GM19025 (cell line): Measurements from ENCODE around the gene RAX2.
A peak's percentile ranks its signal among the peaks of the same experiment; 100 is the strongest.
"Not testable (repeated sequence)": the region's sequence is repeated elsewhere in the genome, so short reads cannot be mapped to it uniquely, and the experiment has no call there.

Source experiments
- ATAC-seq: cut with Tn5 transposase; IDR thresholded peaks from one replicate; pipeline ENCODE4 v1.9.1; 2021; ENCODE audit warnings: mild to moderate bottlenecking, low read depth, moderate library complexity; ENCODE audit not compliant: unreplicated experiment

The RAX2 gene

GRCh38 chr19:3762130-3762473 is 9.9 kb downstream of the RAX2 start:
- no peak for ATAC-seq

DNA sequence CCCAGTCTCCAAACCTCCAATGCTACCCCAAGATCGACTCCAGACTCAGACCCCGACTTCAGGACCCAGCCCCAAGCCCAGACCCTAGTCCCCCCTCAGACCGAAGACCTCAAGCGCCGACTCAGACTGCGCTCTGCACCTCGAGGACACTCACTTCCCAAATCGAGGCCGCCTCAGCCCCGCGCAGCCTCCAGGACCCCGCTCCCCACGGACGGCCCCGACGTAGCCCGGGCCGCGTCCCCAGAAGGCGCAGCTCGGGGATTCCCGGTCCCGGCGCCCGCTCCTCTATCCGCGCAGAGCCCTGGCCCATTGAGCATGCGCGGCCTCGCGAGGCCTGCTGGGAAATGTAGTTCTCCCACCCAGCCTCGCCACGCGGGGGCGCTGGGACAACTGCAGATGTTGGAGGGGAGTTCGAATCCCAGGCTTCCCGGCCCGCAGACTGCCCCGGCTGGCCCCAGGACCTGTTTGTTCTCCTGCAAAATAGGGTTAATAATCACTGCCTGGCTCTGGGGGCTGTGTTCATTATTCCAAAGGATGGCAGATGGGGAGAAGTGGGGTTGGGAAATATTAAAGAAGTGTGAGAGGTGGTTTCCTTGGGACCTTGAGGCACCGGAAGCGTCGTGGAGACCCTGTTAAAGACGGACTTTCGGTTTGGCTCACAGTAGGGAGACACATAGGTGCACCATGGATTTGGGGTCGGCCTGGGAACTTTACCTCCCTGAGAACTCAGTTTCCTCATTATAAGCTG is 10.5 kb downstream of the RAX2 start, which contains the start of gene APBA3:
Gene APBA3, minus strand, starts transcription at position 311 of the 748 bp plus-strand sequence. CDS start 1,428 bp downstream, outside the sequence.
- ATAC-seq: peak; percentile 43

DNA sequence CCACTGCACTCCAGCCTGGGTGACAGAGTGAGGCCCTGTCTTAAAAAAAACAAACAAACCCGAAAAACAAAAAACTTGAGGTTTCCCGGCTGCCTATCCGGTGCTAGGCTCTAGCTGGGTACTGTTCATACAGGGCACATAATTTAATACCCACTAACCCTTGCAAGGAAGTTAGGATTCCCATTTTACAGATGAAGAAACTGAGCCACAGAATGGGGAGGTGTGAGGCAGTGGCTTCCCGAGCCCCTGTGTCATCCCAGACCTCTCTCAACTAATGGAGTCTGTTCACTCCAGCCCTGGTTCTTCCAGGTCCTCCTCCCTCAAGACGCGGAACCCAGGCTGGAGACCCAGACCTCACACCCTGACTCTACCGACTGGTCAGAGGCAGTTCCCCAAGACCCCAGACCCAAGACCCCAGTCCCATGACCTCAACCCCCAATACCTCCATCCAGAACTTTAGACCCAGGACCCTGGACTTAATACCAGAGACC is 11.1 kb downstream of the RAX2 start:
- ATAC-seq: no peak

- no peak for ATAC-seq
Observed at GRCh38 chr19:3759482-3760254, 12.4 kb downstream of the RAX2 start.

- not testable (repeated sequence) for ATAC-seq
Observed at GRCh38 chr19:3758297-3758696, 13.7 kb downstream of the RAX2 start.

GRCh38 chr19:3757705-3758104 is 14.3 kb downstream of the RAX2 start:
- ATAC-seq: not testable (repeated sequence)

DNA sequence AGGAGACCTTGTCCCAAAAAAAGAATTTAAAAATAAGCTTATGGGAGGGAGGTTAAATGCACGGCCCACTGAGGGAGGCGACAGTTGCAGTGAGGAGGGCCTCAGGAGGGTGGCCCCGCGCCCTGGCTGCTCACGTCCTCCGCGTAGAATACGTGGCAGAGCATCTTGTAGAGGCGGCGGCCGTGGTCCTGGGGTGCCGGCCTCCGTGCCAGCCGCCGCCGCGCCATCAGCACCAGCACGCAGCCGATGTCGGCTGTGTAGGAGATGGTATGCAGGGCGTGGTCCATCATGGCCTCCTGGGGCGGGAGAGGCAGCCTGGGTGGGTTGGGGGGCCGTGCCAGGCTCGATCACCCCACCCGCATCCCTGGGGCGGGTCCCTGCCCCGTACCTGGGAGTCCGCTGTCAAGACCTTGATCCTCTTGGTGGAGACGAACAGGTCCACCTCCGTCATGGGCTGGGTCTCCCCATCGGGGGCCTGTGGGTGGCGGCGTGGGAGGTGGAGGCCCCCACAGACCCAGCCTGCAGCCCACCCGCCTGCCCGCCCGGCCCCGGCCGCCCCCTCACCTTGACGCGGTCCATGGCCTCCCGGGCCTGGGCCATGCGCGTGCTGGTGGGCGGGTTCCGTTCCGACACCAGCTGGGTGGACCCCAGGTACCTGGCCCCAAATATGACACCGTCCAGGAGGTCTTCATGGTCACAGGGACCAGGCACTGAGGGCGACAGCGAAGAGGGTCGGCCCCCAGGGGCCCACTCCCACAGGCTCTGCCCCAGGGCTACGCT is 18.2 kb downstream of the RAX2 start:
- no peak for ATAC-seq

DNA sequence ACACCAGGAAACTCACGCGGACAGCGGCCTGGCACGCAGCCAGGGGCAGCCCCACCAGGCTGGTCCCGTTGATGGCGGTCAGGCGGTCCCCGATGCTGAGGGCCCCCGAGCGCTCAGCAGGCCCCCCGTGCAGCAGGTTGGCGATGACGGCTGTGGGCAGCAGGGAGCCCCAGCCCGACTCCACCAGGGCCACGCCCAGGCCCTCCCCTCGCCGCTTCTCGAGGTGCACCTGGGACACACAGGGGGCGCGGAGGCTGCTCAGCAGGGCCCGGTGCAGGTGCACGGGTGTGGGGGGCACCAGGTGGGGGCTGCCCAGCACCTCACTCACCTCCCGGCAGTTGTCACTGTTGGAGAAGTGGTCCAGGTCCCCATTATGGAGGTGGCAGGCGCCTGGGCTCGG is 19.5 kb downstream of the RAX2 start:
- no peak for ATAC-seq

DNA sequence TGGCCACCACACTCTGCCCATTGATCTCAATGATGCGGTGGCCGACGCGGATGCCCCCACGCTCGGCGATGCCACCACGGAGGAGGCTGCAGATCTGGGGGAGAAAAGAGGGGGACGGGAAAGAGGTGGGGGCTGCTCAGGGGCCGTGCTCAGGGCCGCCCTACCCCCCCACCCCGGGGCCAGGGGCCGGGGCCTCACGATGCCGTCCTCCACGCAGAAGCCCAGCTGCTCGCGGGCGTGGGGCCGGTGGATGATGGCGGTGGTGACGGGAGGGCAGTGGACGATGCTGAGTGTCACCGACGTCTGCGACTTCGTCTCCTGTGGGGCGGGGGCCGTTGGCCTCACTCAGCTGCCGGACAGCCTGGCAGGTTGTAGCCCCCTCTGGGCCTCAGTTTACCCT is 20.8 kb downstream of the RAX2 start:
- ATAC-seq: no peak

- ATAC-seq: no peak
Observed at GRCh38 chr19:3750211-3750610, 21.8 kb downstream of the RAX2 start.

- ATAC-seq: no peak
Observed at GRCh38 chr19:3748965-3749364, 23.1 kb downstream of the RAX2 start.

DNA sequence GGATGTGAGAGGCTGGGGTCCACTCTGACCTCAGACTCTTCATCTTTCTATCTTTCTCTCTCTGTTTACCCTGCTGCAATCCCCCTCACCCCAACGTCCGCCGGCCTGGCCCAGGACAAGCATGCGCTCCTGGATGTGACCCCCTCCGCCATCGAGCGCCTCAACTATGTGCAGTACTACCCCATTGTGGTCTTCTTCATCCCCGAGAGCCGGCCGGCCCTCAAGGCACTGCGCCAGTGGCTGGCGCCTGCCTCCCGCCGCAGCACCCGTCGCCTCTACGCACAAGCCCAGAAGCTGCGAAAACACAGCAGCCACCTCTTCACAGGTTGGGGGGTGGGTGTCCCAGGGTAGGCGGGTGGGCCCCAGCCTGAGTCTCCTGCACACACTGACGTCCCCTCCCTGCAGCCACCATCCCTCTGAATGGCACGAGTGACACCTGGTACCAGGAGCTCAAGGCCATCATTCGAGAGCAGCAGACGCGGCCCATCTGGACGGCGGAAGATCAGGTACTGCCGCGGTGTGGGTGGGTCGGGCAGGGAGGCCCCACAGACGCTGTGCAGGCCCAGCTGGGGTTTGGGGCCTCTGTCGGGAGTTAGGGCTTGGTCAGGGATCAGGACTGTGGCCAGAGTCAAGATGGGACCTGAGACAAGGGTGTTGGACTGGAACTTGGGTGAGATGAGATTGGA is 25.5 kb downstream of the RAX2 start:
- no peak for ATAC-seq

DNA sequence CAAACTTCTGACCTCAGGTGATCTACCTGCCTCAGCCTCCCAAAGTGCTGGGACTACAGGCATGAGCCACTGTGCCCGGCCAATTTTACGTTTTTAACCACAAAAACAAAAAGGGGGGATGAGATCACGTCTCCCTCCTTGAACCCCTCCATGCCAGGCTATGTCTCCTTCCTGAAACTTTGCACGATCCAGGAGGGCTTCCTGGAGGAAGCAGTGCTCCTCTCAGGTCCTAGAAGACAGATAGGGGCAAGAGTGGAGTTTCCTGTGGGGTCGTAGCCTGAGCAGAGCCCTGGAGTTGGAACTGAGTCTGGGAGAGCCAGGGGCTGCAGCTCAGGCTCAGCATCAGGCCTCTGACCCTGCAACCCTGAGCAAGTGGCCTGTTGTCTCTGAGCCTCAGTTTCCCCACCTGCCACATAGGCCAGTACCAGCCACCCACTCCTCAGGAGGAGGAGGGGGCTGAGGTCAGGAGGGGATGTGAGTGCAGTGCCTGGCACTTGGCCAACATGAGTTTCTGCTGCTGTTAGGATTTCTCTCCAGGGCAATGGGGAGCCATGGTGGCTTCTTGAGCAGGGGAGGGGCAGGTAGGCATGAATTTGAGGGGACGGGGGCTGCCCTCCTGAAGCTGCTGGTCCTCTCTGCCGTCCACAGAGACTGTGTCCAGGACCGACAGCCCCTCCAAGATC is 26.5 kb downstream of the RAX2 start:
- ATAC-seq: no peak

GRCh38 chr19:3743486-3743885 is 28.5 kb downstream of the RAX2 start:
- ATAC-seq: no peak

GRCh38 chr19:3740431-3740830 is 31.6 kb downstream of the RAX2 start:
- no peak for ATAC-seq

DNA sequence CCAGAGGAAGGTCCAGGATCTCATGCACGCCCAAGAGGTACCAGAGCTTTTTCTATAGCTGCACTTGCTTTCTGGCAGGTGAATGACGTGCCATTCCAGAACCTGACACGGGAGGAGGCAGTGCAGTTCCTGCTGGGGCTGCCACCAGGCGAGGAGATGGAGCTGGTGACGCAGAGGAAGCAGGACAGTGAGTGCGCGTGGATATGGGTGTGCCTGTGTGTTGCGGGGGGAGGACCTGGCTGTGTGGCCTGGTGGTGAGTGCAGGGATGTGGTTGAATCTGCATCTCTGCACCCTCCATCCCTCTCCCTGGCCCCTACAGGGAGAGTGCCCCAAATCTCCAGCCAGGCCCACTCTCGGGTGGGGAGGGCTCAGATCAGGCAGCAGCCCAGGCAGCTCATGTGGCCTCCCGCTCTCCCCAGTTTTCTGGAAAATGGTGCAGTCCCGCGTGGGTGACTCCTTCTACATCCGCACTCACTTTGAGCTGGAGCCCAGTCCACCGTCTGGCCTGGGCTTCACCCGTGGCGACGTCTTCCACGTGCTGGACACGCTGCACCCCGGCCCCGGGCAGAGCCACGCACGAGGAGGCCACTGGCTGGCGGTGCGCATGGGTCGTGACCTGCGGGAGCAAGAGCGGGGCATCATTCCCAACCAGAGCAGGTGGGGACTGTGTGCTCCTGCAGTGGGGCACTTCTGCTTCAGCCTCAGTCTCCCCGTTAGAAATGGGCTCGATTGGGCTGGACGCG is 33.4 kb downstream of the RAX2 start:
- no peak for ATAC-seq

- ATAC-seq: no peak
Observed at GRCh38 chr19:3737487-3738205, 34.4 kb downstream of the RAX2 start.

- no peak for ATAC-seq
Observed at GRCh38 chr19:3736106-3736724, 35.8 kb downstream of the RAX2 start.
